Uterus (tissue), 2 donors: ENCODE results near the gene KCNQ1.

ENCODE experiments used
- POLR2A ChIP-seq, 2 donors: fragments of 450-650 bp; IDR thresholded peaks; one replicate each; pipeline ENCODE4 v1.6.1; 2016; ENCODE audit warnings: antibody characterized with exemption in 2 of 2, mild to moderate bottlenecking in 1 of 2, moderate library complexity in 1 of 2
- TF ChIP-seq, protein P1 (sequence below), 4 experiments: fragments of 200-600 bp in 2 of 4; fragments of 450-650 bp in 2 of 4; sonication (generic) in 2 of 4; IDR thresholded peaks; one replicate each; pipeline ENCODE4 v1.5.1; 2016 to 2019; ENCODE audit warnings: antibody characterized with exemption in 4 of 4, mild to moderate bottlenecking in 2 of 4, moderate library complexity in 1 of 4

DNA sequence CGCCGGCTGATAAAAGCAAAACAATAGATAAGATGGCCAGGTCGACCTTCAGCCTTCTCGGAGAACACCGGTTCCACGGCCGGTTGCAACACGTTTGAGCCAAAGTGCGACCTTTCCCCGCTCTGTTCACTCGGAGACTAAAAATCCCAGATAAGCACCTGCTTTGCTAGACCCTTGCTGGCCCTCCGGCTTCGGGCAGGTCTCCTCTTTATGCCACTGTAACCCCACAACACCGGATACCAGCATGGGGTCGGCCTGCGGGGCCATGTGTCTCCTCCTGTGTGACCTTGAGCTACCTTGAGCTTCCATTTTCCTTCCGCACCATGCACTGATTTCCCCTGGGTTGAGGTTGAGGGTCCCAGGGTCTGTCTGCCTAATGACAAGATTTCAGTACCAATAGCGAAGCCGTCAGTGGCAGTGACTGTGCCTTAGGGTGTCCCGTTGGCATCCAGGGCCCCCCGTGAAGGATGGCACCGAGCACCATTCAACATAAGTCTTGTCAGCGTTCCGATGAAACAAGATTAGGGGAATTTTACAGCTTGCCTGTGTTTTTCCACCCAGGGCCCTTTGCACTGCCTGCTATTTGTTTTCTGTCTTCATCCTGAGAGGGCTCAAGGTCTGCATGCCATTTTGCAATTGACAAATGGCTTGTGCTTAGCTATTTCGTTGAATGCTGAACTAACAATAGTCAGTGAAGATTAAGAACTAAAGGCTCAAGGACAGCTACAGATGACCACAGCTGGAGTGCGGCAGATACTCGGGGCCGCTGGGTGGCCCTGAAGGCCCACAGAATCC is 118.6 kb downstream of the KCNQ1 start:
- TF ChIP-seq, protein P1, sequence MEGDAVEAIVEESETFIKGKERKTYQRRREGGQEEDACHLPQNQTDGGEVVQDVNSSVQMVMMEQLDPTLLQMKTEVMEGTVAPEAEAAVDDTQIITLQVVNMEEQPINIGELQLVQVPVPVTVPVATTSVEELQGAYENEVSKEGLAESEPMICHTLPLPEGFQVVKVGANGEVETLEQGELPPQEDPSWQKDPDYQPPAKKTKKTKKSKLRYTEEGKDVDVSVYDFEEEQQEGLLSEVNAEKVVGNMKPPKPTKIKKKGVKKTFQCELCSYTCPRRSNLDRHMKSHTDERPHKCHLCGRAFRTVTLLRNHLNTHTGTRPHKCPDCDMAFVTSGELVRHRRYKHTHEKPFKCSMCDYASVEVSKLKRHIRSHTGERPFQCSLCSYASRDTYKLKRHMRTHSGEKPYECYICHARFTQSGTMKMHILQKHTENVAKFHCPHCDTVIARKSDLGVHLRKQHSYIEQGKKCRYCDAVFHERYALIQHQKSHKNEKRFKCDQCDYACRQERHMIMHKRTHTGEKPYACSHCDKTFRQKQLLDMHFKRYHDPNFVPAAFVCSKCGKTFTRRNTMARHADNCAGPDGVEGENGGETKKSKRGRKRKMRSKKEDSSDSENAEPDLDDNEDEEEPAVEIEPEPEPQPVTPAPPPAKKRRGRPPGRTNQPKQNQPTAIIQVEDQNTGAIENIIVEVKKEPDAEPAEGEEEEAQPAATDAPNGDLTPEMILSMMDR (IDR thresholded peaks at IDR 0.05) = no peak
- TF ChIP-seq POLR2A (IDR thresholded peaks at IDR 0.05) = no peak
